Ishikawa (cell line): ENCODE data around the gene CPED1.

Experiments
- CEBPB ChIP-seq: IDR thresholded peaks from 2 replicates; pipeline ENCODE4 v1.6.1; 2012
- TAF1 ChIP-seq: IDR thresholded peaks from 2 replicates; pipeline ENCODE4 v1.6.1; 2012; ENCODE audit warnings: low read depth, mild to moderate bottlenecking
- TF ChIP-seq, protein P1 (sequence below): IDR thresholded peaks from 2 replicates; pipeline ENCODE4 v1.6.1; 2012

DNA sequence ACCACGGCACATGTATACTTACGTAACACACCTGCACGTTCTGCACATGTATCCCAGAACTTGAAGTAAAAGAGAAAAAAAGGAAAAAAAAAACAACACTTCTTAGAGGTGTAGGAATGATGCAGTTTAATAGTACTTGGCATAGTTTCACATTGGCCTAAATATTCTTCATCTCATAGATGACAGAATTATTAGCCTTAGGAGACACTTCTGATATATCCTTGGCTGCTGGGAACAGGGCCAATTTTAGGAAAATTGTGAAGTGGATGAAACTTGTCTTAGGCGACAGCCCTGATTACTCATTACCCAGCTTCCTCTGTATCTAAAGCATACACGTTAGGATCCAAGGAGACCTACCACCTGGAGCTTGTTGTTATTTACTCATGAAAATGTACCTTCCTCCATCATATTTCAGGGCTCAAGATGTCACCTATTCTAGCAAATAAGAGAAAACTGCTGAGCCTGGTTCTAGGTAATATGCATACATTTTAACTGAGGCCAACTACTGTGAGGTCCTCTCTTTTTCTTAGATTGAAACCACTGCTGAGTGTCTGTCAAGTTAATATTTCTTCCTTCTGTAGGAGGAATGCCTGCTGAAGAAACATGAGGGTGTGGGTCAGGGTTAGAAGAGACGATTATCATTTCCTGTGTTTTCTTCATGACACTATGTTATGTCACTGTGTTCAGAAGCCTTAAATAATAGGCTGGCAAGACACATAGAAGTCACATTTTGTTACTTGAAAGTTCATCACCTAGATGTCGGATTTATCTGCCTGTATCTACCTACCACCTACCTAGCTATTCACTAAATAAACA is 44.3 kb downstream of the CPED1 start:
- TF ChIP-seq CEBPB (no peak), TAF1 (no peak)
- TF ChIP-seq, protein P1, sequence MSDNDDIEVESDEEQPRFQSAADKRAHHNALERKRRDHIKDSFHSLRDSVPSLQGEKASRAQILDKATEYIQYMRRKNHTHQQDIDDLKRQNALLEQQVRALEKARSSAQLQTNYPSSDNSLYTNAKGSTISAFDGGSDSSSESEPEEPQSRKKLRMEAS = no peak
